Mucosa of rectum (tissue), 2 donors: ENCODE measurements around the gene ALDH1A1.
A peak's percentile ranks its signal among the peaks of the same experiment; 100 is the strongest.
"Not testable (repeated sequence)": the region's sequence is repeated elsewhere in the genome, so short reads cannot be mapped to it uniquely, and the experiment has no call there.

Experiments used
- H3K27ac ChIP-seq, 2 donors: one replicate each; pipeline ENCODE4 v1.7.0; 2013; ENCODE audit warnings: inconsistent platforms in 2 of 2, low read depth in 2 of 2, low read length in 2 of 2
- H3K27me3 ChIP-seq, 2 donors: one replicate each; pipeline ENCODE4 v1.7.0; 2013; ENCODE audit warnings: low read length in 2 of 2; ENCODE audit not compliant: control insufficient read depth in 2 of 2, insufficient read depth in 2 of 2
- H3K36me3 ChIP-seq, 2 donors: one replicate each; pipeline ENCODE4 v1.7.0; 2013; ENCODE audit warnings: low read length in 2 of 2; ENCODE audit not compliant: control insufficient read depth in 2 of 2, insufficient read depth in 2 of 2
- H3K4me1 ChIP-seq, 2 donors: one replicate each; pipeline ENCODE4 v1.7.0; 2013; ENCODE audit warnings: low read length in 2 of 2, mild to moderate bottlenecking in 1 of 2; ENCODE audit not compliant: control insufficient read depth in 2 of 2, insufficient read depth in 2 of 2
- H3K4me3 ChIP-seq, 2 donors: one replicate each; pipeline ENCODE4 v1.7.0; 2013; ENCODE audit warnings: low read length in 2 of 2
- H3K9ac ChIP-seq, 2 donors: one replicate each; pipeline ENCODE4 v1.7.0; 2013; ENCODE audit warnings: low read length in 2 of 2, low read depth in 1 of 2, mild to moderate bottlenecking in 1 of 2
- H3K9me3 ChIP-seq, 2 donors: one replicate each; pipeline ENCODE4 v1.7.0; 2013; ENCODE audit warnings: low read length in 2 of 2; ENCODE audit not compliant: control insufficient read depth in 2 of 2
- donor health status: healthy.
- donor health status: Normal muscosa, but diverticular disease.

Gene ALDH1A1

GRCh38 chr9:72871685-72872084 lies 81.2 kb downstream of the ALDH1A1 start:
- Histone ChIP-seq H3K9me3 (no peaks in the 10 kb centered on the region), H3K27ac (no peak overlapping the region), H3K4me3 (no peak overlapping the region), H3K9ac (peak overlapping the region in 1 of 2 donors; percentile 17), H3K27me3 (no peaks in the 10 kb centered on the region), H3K4me1 (peaks cover 2 to 5% of the 10 kb centered on the region in 2 donors), H3K36me3 (no peaks in the 10 kb centered on the region)

GRCh38 chr9:72864327-72864726 lies 88.5 kb downstream of the ALDH1A1 start:
- Histone ChIP-seq H3K27me3 (no peaks in the 10 kb centered on the region), H3K36me3 (no peaks in the 10 kb centered on the region), H3K4me1 (no peaks in the 10 kb centered on the region), H3K27ac (no peak overlapping the region), H3K4me3 (no peak overlapping the region), H3K9ac (no peak overlapping the region), H3K9me3 (no peaks in the 10 kb centered on the region)

GRCh38 chr9:72863456-72864094 lies 89.3 kb downstream of the ALDH1A1 start:
- H3K27me3 ChIP-seq: no peaks in the 10 kb centered on the region
- H3K4me3 ChIP-seq: no peak overlapping the region
- H3K27ac ChIP-seq: no peak overlapping the region
- no peak overlapping the region for H3K9ac ChIP-seq
- H3K4me1 ChIP-seq: no peaks in the 10 kb centered on the region
- H3K9me3 ChIP-seq: no peaks in the 10 kb centered on the region
- no peaks in the 10 kb centered on the region for H3K36me3 ChIP-seq

GRCh38 chr9:72862788-72863187 lies 90.1 kb downstream of the ALDH1A1 start:
- not testable (repeated sequence) for H3K9ac ChIP-seq, H3K27ac ChIP-seq, H3K9me3 ChIP-seq, H3K4me1 ChIP-seq, H3K27me3 ChIP-seq, H3K4me3 ChIP-seq, H3K36me3 ChIP-seq

- Histone ChIP-seq H3K9ac (no peak overlapping the region), H3K36me3 (no peaks in the 10 kb centered on the region), H3K4me3 (no peak overlapping the region), H3K9me3 (no peaks in the 10 kb centered on the region), H3K27me3 (no peaks in the 10 kb centered on the region), H3K27ac (no peak overlapping the region), H3K4me1 (peaks cover 0 to 6% of the 10 kb centered on the region in 2 donors)
Measured at GRCh38 chr9:72858089-72858912, 94.6 kb downstream of the ALDH1A1 start.

- Histone ChIP-seq H3K27me3 (no peaks in the 10 kb centered on the region), H3K4me1 (peaks cover 0 to 6% of the 10 kb centered on the region in 2 donors), H3K4me3 (no peak overlapping the region), H3K27ac (no peak overlapping the region), H3K9ac (no peak overlapping the region), H3K9me3 (no peaks in the 10 kb centered on the region), H3K36me3 (no peaks in the 10 kb centered on the region)
Measured at GRCh38 chr9:72857624-72857996, 95.2 kb downstream of the ALDH1A1 start.

DNA sequence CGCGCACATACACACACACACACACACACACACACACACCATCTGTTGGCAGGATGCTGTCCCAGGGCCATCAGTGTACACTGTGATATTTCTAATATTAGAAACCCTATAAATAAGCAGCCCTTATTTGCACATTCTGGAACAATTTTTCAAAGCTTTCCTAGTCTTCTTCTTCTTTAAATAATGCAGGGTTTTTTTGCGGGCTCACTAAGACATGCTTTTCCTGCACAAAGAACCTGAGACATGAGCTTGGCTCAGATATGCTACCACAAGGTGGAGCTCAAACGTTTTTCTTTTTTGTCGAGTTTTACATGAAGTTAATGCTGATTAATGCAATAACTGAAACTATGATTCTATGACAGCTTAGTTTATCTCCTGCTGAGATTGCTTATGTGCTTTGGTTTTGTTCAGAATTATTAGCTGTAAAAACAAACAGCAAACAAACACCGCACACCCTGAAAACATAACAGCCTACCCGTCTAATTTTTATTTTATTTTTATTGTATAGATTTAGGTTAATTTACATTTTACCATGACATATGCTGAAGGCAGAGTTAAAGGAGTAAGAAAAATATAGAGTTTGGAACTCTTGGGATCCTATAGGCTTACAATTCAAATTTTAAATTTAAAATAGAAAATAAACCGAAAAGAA lies 95.8 kb downstream of the ALDH1A1 start:
- H3K9ac ChIP-seq: no peak overlapping the region
- H3K27ac ChIP-seq: no peak overlapping the region
- H3K4me3 ChIP-seq: no peak overlapping the region

DNA sequence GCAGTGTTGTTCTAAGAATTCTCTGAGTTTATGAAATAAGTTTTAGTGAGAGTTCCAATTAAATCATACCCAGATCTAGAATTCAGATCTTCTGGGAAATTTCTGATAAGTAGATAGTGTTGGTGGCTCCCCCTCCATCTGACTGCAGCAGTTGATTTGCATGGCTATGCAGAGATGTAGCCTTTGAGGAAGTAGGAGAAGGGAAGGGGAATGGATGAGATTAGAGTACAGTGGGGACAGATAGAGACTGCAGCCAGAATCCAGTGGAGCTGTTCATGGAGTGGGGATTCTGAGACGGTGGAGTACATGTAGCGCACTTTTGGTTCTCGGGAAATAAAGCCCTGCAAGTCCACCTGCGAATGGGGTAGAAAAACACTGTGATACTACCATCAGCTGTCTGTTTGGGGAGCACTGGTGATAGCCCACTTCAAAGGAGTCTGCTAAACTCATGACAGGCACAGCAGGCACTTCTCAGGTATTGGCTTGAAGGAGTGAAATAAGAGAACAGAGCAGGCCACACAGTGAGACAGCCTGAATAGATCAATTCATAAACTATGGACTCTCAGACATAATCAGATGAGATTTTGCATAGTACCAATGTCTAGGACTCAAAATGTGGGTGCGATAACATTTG lies 96.8 kb downstream of the ALDH1A1 start:
- H3K9ac ChIP-seq: no peak overlapping the region
- no peaks in the 10 kb centered on the region for H3K9me3 ChIP-seq
- H3K4me3 ChIP-seq: no peak overlapping the region
- peaks cover 0 to 6% of the 10 kb centered on the region in 2 donors for H3K4me1 ChIP-seq
- H3K27me3 ChIP-seq: no peaks in the 10 kb centered on the region
- H3K27ac ChIP-seq: no peak overlapping the region
- no peaks in the 10 kb centered on the region for H3K36me3 ChIP-seq

More for the DNA sequence above, 95.8 kb downstream of the ALDH1A1 start:
- Histone ChIP-seq H3K9me3 (no peaks in the 10 kb centered on the region), H3K4me1 (peaks cover 0 to 6% of the 10 kb centered on the region in 2 donors), H3K36me3 (no peaks in the 10 kb centered on the region), H3K27me3 (no peaks in the 10 kb centered on the region)

- no peak overlapping the region for H3K4me3 ChIP-seq
- H3K9me3 ChIP-seq: no peaks in the 10 kb centered on the region
- H3K36me3 ChIP-seq: no peaks in the 10 kb centered on the region
Measured at GRCh38 chr9:72855321-72855720, 97.5 kb downstream of the ALDH1A1 start.

More at GRCh38 chr9:72855321-72855720, 97.5 kb downstream of the ALDH1A1 start:
- Histone ChIP-seq H3K9ac (no peak overlapping the region), H3K4me1 (peaks cover 0 to 6% of the 10 kb centered on the region in 2 donors), H3K27ac (no peak overlapping the region), H3K27me3 (no peaks in the 10 kb centered on the region)
